GM19328 (cell line): Measurements from ENCODE around the gene ATP8A2.

Source experiments
- ATAC-seq: cut with Tn5 transposase; IDR thresholded peaks from one replicate; pipeline ENCODE4 v1.9.1; 2021; ENCODE audit warnings: mild to moderate bottlenecking, moderate library complexity; ENCODE audit not compliant: unreplicated experiment

Gene ATP8A2

DNA sequence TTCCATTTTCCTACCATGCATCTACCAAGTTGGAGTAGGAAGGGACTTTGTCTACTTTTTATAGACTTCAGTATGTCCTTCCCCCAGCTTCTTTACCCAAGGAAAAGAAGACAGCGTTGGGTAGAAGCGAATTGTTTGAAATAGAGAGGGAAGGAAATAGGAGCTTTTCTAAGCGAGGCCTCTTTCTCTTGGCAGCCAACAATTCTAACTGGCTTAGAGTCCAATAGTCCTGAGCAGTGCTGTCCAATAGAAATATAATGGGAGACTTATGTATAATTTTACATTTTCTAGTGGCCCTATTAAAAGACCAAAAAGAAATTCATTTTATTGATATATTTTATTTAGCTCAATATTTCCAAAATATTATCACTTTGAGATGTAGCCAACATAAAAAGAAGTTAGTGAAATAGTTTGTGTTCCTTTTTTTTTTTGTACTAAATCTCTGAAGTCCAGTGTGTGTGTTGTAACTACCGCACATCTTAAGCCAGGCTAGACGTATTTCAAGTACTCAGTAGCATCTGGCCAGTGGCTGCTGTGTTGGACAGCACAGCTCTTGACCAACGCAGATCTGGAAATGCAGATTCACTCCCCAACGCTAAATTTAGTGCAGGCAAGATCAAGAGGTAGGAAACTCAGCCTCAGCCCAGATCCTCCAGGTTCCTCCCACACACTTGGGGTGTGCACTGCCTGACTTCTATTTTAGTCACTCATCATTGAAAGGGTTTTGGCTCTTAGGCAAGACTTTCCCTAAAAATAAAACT is 500.9 kb downstream of the ATP8A2 start:
- ATAC-seq, result no peak

DNA sequence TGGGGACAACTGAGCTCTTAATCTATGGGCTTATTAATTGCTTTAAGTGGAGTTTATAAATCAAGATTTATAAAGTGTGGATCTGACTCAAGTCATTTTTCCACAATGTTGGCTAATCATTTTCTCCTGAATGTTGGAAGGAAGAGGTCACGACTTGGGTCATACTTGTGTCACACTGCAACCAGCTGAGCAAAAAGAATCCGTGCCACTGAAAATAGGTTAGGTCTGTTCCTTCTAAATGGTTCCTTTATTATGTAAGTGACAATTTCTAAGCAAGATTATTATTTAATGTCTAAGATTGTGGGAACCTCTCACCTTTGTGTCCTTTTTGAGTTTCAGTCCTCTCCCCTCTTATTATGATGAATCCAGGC is 501.5 kb downstream of the ATP8A2 start:
- ATAC-seq, result no peak

DNA sequence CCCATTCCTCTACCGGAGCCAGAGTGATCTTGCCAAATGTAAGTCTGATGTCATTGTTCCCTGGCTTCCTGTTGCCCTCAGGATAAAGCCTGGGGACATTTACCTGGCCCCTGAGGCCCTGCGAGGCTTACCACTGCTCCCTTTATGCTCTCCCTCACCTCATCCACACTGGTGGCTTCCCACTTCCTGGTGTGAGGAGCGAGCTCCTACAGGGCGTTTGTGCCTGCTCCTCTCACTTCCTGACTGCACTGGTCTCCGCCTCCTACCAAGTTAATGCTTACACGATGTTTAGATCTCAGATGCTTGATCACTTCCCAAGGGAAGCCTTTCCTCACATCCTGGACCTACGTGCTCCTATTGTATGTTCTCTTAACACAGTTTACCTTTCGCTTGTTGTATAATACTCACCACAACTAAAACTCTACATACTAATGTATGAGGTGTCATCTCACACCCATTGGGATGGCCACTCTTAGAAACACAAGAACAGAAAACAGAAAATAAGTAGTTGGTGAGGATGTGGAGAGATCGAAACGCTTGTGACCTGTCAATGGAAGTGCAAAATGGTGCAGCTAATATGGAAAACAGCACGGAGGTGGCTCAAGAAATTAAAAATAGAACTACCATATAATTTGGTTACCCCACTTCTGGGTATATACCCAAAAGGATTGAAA is 502.4 kb downstream of the ATP8A2 start:
- ATAC-seq, result no peak

DNA sequence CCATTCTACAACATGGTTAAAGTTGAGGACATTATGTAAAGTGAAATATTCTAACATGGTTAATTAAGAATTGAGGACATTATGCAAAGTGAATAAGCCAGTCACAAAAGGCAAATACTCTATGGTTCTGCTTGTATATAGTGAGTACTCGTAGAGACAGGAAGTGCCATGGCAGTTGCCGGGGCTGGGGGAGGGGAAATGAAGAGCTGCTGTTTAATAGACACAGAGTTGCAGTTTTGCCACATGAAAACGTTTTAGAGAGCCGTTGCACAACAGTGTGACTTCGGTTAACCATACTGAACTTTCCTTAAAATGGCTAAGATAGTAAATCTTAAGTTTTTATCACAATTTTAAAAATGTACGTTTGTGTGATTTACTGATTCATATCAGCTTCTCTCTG is 503.1 kb downstream of the ATP8A2 start:
- no peak for ATAC-seq

DNA sequence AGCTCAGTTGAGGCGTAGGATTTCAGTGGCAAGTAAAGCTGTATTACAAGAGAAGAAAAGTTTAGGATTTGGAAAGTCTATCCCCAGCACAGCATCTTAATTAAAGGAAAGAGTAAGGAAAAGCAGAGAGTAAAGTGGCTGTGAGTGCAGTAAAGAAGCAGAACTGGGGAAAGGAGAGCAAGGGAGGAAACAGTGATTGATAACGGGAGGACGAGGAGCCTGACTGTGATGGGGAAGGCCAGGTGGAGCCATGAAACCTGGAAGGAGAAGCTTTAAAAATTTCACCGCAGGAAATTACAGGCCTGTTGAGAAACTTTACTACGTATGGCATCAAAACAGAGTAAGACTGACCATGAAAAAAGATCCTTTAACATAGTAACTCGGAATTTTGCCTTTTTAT is 504.5 kb downstream of the ATP8A2 start:
- no peak for ATAC-seq

DNA sequence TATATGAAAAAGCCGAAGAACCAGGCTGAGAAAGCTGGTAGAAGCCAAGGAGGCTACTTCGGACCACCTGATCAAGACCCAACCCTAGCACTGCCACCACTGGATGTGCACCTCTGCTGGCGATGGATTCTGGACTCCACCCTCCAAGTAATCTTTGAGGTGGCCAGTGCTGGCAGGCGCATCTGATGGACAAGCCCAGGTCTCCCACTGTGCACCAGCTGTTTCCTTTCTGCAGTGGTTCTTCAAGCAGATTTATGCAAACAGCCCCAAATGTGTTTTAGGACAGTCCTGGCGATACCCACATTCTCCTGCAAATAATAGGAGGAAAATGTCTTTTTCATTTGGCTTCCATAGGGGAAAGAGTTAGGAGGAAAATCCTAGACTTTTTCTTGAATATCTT is 507.7 kb downstream of the ATP8A2 start:
- ATAC-seq, result no peak

DNA sequence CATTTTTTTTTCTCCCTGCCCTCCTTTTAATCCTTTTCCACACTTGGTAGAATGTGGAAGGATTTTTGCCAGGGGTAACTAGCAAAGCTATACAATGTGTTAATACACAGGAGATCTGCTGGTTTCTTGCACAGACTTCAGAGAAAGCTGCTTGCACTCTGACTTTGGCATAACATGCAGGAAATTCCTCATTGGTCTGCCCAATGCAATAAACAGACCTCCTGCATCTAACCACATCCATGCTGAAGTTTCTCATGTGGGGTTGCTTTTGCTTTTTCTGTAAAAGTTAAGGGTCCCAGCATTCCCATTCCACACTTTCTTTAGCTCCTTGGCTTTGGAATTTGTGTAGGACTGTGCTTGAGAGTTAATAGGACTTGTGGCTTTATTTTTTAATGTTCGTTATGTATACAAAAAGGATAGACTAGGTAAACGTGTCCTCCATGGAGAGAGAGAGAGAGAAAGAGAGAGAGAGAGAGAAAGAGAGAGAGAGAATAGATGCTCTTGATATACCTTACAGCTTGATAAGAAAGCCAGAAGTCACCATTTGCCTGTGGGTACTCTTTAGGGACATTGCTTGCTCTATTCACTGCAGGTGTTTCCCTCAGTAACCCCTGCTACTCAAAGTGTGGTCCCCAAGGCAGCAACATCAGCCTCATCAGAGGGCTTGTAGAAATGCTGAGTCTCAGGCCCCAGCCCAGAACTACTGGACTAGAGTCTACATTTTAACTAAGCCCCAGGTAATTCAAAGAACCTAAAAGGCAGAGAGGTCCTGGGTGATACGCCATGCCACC is 509.6 kb downstream of the ATP8A2 start:
- ATAC-seq, result no peak

DNA sequence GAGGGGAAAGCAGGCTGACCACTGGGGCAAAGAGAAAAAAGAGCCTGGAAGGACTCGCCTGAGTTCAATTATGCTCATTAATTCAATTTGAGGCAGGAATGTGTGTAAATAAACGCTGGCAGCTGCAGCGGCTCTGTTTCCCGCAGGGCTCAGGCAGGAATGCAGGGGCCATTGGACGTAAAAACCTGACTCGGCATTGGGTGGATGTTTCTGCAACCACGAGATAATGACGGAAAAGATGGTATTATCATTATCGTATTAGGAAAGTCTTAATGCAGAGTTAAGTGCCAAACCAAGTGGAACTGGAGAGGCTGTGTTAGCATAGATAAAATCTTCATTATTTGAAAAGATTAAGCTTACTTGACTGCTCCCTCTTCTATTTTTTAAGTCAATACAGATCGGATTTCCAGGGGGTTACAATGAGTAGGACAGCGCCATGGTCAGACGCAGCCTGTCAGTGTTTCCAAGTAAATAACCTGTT is 510.2 kb downstream of the ATP8A2 start:
- no peak for ATAC-seq

DNA sequence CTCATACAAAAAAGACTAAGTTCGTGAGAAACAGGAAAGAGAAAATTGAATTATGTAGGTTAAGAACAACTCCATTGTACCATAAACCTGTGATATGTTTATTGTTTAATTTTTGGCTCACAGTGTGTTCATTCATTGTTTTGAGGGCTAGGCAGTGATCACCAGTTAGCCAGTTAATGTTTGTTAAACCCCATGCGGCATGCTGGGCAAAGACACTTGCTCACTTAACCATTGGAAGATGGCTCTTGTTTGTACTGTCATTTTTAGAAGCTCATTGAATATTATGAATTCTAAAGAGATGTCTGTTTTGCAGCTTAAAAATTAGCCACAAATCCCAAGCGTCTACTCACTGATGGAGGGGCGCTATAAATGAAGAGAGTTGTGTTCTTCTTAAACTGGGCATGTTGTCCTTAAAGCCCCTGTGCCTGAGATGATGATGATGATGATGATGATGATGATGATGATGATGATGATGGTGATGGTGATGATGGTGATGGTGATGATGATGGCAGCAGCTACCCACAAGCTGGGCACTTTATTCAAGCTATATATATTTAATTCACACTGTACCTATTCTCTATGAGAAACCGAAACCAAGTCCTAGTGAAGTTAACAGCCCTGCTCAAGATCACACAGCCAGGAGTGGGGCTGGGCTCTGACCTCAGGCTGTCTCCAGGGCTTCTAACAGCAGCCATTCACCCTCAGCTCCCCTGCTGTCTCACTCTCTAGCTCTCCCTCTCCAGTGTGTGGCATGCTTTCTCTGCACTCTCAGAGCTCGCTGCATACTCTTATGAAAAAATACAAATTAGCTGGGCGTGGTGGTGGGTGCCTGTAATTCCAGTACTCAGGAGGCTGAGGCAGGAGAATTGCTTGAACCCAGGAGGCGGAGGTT is 510.9 kb downstream of the ATP8A2 start:
- ATAC-seq, result no peak

DNA sequence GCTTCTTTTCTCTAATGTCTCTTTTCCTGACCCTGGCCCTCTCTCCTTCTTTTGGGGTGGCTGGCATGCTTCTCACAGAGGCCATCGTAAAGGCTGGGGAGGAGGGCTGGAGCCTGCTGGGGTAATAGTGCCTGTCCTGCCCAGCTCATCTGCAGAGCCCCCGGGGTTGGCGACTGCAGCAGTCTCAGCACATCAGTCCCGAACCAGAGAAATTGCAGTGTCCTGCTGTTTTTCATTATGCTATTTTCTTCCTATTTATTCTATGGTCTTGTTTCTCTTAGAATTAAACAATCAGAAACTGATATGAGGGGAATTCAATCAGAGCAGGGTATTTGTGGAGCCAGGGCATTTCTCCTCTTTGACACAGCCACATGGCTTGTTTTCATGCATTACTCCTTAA is 513.6 kb downstream of the ATP8A2 start:
- ATAC-seq, result no peak

DNA sequence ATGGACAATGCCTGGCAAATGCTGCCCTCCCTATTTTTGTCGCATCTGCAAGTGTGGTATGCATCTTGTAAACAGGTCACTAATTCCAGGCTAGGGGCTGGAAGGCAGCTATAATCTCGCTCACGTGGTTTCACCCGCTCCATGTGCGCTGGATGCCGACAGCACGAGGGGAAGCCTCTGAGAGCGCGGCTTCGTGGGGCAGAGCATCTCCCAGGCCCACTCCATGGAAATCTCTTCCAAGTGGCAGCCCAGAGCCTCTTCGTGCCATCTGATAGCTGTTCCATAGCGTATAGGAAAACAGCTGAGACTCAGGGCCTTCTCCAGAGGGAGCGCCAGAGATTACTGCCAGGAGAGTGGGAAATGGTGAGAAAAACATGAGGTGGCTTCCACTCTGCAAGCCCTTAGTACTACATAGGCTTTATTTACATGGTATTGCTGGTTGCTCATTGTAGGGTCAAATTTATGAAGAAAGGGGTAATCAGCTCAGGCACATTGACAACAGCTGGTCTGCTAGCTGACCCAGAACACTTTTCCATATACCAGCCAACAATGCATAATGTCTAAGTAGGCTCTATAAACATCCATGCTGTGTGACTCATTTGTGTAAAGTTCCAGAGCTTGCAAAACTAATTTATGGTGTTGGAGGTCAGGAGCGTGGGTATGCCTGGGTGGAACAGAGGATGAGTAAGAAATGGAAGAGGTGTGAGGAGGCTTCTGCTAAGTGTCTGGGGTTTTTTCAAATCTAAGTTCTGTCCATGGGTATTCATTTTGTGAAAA is 514.9 kb downstream of the ATP8A2 start:
- ATAC-seq, result no peak

DNA sequence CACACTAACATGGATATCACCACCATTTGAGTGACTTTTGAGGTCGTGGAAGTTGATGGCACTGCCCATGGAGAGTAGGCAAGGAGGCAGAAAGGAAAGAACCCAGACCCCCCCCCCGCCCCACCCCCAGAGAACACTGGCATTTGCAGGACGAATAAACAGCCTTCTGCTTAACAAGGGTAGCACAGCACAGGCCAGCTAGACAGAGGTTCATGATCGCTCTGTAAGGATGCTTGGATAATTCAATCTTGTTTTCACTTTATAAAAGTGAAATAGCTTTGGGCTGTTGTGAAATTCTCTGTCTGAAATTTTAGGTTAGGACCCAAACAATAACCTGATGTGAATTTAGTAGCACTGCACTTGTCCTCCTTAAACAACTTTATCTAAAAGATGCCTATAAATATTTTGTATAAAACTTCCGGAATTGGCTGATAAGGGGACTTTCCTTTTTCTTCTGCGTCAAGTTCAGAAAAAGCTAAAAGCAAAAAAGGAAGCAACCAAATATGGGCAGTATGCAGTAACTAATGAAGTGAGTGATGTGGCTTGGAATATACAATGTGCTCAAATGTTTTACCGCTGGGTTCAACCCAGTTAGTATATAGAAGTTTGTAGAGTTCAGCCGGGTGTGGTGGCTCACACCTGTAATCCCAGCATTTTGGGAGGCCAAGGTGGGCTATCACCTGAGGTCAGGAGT is 516.3 kb downstream of the ATP8A2 start:
- ATAC-seq, result no peak

DNA sequence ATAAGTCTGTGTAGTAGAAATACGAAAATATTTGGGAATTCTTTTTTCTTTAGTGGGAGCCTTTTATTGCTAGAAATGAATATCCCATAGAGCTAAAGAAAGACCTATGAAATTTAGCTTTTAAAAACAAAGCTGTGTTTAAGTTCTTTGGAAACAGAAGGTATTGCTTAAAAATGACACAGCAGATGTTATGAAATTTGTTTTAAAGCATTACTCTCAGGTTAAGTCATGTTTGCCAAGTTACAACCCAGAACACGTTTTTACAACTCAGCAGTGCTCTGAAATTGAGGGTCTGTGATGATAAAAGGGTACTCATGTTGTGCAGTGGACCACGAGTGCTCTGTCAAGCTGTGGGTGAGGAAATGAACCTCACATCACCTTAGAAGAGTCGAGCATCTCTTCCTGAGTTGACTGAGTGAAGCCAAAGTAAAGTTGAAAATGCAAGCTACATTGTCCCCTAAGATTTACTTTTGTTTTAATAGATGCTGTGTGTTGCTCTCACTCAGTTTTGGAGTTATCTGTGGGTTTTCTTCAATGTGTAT is 519.0 kb downstream of the ATP8A2 start:
- no peak for ATAC-seq

DNA sequence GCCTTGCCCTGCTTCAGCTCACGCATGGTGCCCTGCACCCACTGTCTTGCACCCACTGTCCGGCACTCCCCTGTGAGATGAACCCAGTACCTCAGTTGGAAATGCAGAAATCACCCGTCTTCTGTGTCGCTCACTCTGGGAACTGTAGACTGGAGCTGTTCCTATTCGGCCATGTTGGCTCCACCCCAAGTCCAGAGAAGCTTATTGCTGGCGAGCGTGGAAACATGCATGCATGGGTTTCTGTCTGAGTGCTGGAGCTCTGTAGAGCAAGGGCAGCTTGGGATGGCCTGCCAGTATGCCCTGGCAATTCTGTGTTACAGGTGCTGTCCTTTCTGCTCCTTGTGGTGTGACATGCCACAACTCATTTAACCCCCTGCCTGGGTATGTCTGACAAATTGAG is 527.2 kb downstream of the ATP8A2 start:
- ATAC-seq, result no peak

DNA sequence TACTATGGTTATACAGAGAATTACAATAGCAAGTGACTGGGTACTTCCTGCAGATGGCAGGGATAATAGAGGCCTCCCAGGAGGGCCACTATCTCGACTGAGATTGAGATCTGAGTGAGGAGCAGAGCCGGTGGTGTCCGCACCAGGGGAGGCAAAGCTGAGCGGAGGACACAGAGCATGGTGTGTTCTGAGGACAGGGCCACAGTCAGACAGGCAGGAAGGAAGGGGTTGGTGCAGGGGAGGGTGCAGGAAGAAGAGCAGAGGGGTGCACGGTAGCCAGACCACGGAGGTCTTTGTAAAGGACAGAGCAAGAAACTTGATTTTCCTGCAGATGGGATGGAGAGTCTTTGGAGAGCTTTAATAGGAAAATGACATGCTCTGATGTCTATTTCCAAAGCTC is 527.7 kb downstream of the ATP8A2 start:
- no peak for ATAC-seq

DNA sequence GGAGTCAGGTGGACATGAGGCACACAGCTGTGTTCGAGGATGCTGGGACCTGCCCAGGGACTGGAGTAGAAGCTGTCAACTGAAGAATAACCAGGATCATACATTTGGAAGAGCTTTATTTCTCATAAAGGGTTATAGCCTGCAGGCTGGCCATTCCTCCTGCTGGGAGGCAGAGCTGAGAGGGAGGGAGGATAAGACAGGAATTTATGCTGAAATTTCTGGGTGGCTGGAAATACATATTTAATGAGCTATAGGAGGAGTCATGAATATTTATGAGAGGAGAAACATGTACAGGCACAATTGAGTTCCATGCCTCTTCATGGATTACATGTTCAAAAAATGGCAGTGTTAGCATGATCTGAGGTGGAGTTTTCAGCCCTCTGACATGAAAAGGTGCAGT is 528.2 kb downstream of the ATP8A2 start:
- ATAC-seq, result no peak

DNA sequence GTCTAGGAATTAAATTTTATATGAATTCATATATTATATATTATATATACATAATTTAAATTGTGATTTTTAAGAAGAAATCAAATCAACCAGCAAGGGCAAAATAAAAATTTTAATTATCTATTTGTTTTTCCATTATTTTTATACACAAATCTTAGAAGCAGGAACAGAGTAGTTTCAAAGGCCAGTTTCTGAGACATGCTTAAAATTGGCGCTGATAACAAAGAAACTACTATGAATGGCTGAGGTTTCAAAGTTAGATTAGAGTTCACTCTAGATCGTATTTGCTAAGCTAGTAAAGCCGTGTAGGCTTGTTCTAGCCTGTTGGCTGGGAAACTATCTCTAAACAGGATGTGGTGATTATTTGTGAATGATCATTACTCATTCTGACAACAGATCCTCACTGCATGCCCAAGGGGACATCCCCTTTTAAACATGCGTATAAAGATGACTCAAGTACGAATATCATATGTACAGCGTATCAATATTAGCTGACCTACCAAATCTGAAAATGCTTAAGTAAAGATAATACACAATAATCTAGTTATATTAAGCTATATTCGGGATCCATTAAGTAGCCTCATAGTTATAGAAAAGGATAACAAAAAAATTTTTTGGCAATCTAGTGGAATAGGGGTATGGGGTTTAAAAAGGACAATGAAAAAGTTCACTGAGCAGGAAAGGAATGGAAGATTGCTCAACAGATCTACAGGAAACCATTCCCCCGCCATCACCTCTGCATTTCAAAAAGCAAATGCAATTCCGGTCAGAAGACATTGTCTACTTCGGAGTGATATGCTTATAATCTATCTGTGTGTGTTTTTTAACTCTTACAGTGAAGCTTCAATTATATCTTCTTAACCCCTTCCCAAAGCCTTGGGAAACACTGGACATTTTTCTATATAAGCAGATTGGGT is 529.9 kb downstream of the ATP8A2 start:
- peak; percentile 81 for ATAC-seq

DNA sequence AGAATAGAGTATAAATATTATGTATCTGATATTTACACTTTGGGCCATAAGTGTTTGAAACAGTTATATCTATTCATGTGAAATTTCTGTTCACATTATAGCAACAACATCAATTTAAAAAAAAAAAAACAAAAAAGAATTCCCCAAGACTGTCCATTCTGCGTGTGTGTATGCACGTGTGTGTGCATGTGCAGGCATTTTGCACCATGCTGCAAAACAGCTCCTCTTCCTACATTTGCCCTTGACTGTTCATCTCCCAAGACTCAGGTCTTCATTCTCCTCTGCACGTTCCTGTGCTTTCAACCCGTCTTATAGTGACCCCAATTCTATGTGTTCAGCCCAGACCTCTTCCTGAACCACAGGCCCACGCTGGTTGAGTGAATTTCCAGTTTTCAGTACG is 530.7 kb downstream of the ATP8A2 start:
- ATAC-seq, result no peak
